AG09319 (cell line): ENCODE data around the gene ZSWIM1.
"Not testable (repeated sequence)": the region's sequence is repeated elsewhere in the genome, so short reads cannot be mapped to it uniquely, and the experiment has no call there.

Source experiments
- DNase-seq: peaks from one replicate; pipeline ENCODE4 v3.0.0-alpha.2; 2010; ENCODE audit warnings: low read depth; ENCODE audit errors: extremely low read depth
- CTCF ChIP-seq: IDR thresholded peaks from 2 replicates; pipeline ENCODE4 v1.5.1; 2011; ENCODE audit warnings: low read depth, mild to moderate bottlenecking, inconsistent platforms, low read length, moderate library complexity

Gene ZSWIM1

DNA sequence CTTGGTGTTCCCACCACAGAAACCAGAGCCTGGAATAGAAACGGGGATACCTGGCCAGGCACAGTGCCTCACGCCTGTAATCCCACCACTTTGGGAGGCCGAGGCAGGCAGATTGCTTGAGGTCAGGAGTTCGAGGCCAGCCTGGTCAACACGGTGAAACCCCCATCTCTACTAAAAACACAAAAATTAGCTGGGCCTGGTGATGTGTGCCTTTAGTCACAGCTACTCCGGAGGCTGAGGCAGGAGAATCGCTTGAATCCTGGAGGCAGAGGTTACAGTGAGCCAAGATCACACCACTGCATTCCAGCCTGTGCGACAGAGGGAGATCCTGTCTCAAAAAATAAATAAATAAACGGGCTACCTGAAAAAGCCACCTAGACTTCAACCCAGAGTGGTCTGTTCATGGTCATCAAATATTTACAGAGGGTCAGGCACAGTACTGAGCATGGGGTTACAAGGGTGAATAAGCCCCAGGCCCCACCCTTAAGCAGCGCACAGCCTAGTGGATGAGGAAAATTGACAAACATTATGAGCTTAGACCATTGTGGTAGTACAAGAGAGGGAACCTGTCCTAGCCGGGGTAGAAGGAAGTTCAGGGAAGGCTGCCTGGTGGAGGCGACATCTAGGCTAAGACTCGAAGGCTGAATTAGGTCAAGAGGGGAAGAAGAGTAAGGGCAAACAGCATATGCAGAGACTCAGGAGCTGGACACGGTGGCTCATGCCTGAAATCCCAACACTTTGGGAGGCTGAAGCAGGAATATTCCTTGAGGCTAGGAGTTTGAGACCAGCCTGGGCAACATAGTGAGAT is 46.2 kb downstream of the ZSWIM1 start:
- TF ChIP-seq CTCF = no peak
- DNase-seq = no peak

DNA sequence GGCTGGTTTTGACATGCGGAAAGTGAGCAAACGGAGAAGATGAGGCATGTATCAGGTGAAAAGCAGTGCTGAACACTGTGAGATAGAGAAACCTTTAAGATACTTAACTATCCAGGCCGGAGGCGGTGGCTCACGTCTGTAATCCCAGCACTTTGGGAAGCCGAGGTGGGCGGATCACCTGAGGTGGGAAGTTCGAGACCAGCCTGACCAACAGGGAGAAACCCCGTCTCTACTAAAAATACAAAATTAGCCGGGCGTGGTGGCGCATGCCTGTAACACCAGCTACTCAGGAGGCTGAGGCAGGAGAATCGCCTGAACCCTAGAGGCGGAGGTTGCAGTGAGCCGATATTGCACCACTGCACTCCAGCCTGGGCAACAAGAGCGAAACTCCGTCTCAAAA is 50.7 kb downstream of the ZSWIM1 start:
- DNase-seq = not testable (repeated sequence)

- DNase-seq = no peak
- peak; percentile 25; the same call in 1 of the 2 replicates for TF ChIP-seq CTCF
Measured at GRCh38 chr20:45933266-45934045, 52.4 kb downstream of the ZSWIM1 start.

DNA sequence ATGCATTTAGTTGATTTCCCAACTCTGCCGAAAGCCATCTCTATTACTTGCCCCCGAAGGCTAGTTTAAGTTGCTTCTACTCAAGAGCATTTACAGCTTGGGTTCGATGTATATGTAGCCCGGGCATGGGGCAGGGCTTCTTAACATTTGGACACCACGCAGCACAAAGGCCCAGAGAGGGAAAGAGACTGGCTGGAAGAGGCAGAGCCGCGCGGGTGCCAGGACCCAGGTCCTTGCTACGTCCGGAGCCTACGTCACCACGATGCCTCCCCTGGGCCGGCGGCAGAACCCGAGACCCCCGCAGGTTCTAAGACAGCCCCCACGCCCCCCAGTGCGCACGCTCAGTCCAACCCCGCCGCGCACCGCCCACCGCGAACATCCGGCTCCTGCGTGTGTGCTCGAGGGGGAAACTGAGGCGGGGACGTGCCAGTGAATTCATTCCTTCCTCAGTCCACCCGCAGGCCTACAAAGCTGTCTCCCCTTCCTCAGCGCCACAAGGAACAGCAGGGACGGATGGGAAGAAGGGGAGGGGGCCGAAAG is 53.1 kb downstream of the ZSWIM1 start:
- no peak for DNase-seq

More for the DNA sequence above, 53.1 kb downstream of the ZSWIM1 start:
- no peak for TF ChIP-seq CTCF
